H1 (cell line): ENCODE measurements around the gene FKBP1A. TPM values are rescaled to one million over a fixed set of nuclear protein-coding genes. Genes with fewer than 3 reads are reported as not detected.

Experiments used
- CTCF ChIA-PET: fragments of 300-600 bp; sonication (Branson Sonifier 250); formaldehyde crosslinking; loops from one replicate; lab custom pipeline; 2021; ENCODE audit not compliant: partially characterized antibody; lab: Charles Lee
- POLR2A ChIA-PET: fragments of 300-600 bp; sonication (Branson Sonifier 250); formaldehyde crosslinking; loops from one replicate; lab custom pipeline; 2021; ENCODE audit warnings: inconsistent platforms; ENCODE audit not compliant: partially characterized antibody; lab: Charles Lee
- DNase-seq, 2 experiments: peaks; one replicate each; pipeline versions ENCODE4 v3.0.0 to v3.0.0-alpha.2; 2010 to 2022; ENCODE audit warnings: low spot score in 2 of 2, low read depth in 1 of 2, mixed read lengths in 1 of 2
- FAIRE-seq: peaks from 2 replicates; lab custom pipeline; 2011; peaks lifted over from hg19 to GRCh38; lab: Jason Lieb, UNC
- H2AFZ ChIP-seq: 2 replicates; pipeline ENCODE4 v1.8.1; 2012; ENCODE audit warnings: low read length, inconsistent platforms
- H2AK5ac ChIP-seq: 2 replicates; pipeline ENCODE4 v1.6.1; 2013; ENCODE audit warnings: low read depth, low read length
- H2BK120ac ChIP-seq: replicated peaks from 2 replicates; pipeline ENCODE3; 2013; ENCODE audit warnings: low read depth, low read length, inconsistent platforms
- H2BK12ac ChIP-seq: 2 replicates; pipeline ENCODE4 v1.6.1; 2013; ENCODE audit warnings: low read depth, low read length
- H2BK15ac ChIP-seq: 2 replicates; pipeline ENCODE4 v1.6.1; 2013; ENCODE audit warnings: low read length
- H2BK20ac ChIP-seq: 2 replicates; pipeline ENCODE4 v1.6.1; 2013; ENCODE audit warnings: low read length
- H2BK5ac ChIP-seq: 2 replicates; pipeline ENCODE4 v1.6.1; 2013; ENCODE audit warnings: low read depth, low read length
- H3K14ac ChIP-seq: 2 replicates; pipeline ENCODE4 v1.6.1; 2013; ENCODE audit warnings: inconsistent platforms; ENCODE audit not compliant: insufficient read length
- H3K18ac ChIP-seq: 2 replicates; pipeline ENCODE4 v1.6.1; 2013; ENCODE audit warnings: low read length; ENCODE audit errors: extremely low read depth
- H3K23ac ChIP-seq: 2 replicates; pipeline ENCODE4 v1.6.1; 2013; ENCODE audit warnings: inconsistent platforms; ENCODE audit not compliant: insufficient read length
- H3K23me2 ChIP-seq: 2 replicates; pipeline ENCODE4 v1.6.1; 2013; ENCODE audit warnings: low read depth, low read length
- H3K27ac ChIP-seq: 2 replicates; pipeline ENCODE4 v1.6.1; 2011; ENCODE audit warnings: low read depth, low read length, inconsistent platforms
- H3K27me3 ChIP-seq, 4 experiments: replicated peaks in 1 of 4; 1 replicate in 1 of 4; 2 replicates in 3 of 4; pipeline versions ENCODE4 v1.6.1 to v1.8.1; 2011 to 2013; ENCODE audit warnings: low read length in 3 of 4, mild to moderate bottlenecking in 3 of 4, inconsistent platforms in 2 of 4, mixed read lengths in 2 of 4, moderate library complexity in 1 of 4; ENCODE audit not compliant: control insufficient read depth in 3 of 4, insufficient read depth in 3 of 4; ENCODE audit errors: extremely low read depth in 1 of 4
- H3K36me3 ChIP-seq, 4 experiments: 2 replicates each; pipeline versions ENCODE4 v1.6.1 to v1.8.1; 2011 to 2013; ENCODE audit warnings: mild to moderate bottlenecking in 4 of 4, low read length in 3 of 4, moderate library complexity in 2 of 4, control low read depth in 1 of 4, inconsistent platforms in 1 of 4; ENCODE audit not compliant: insufficient read depth in 4 of 4, control insufficient read depth in 2 of 4
- H3K4ac ChIP-seq: replicated peaks from 2 replicates; pipeline ENCODE3; 2013; ENCODE audit warnings: low read length, low read depth, mixed read lengths, inconsistent platforms; ENCODE audit not compliant: insufficient read length
- H3K4me1 ChIP-seq, 4 experiments: replicated peaks in 1 of 4; 1 replicate in 1 of 4; 2 replicates in 3 of 4; pipeline versions ENCODE4 v1.6.1 to v1.8.1; 2011 to 2013; ENCODE audit warnings: low read length in 3 of 4, inconsistent platforms in 2 of 4, mixed read lengths in 1 of 4; ENCODE audit not compliant: insufficient read depth in 4 of 4, control insufficient read depth in 3 of 4
- H3K4me2 ChIP-seq, 2 experiments: 2 replicates each; pipeline versions ENCODE4 v1.6.1 to v1.8.1; 2011 to 2013; ENCODE audit warnings: low read depth in 2 of 2, low read length in 2 of 2, control low read depth in 1 of 2, inconsistent platforms in 1 of 2, mild to moderate bottlenecking in 1 of 2; ENCODE audit not compliant: insufficient read depth in 1 of 2
- H3K4me3 ChIP-seq, 4 experiments: fragments of 200-600, 300-600 bp in 1 of 4; sonication (generic), shearing (Covaris generic), sonication (Bioruptor Twin) in 1 of 4; 2 replicates each; pipeline versions ENCODE4 v1.5.1 to v1.8.1; 2011 to 2016; ENCODE audit warnings: low read length in 4 of 4, low read depth in 3 of 4, control low read depth in 2 of 4, inconsistent platforms in 2 of 4, mild to moderate bottlenecking in 2 of 4, mixed read lengths in 1 of 4, moderate library complexity in 1 of 4; ENCODE audit not compliant: insufficient read depth in 2 of 4; ENCODE audit errors: extremely low read depth in 1 of 4
- H3K56ac ChIP-seq: replicated peaks from 2 replicates; pipeline ENCODE3; 2013; ENCODE audit warnings: low read depth, mild to moderate bottlenecking, mixed read lengths, low read length, inconsistent platforms; ENCODE audit not compliant: insufficient read length
- H3K79me1 ChIP-seq: 2 replicates; pipeline ENCODE4 v1.6.1; 2013; ENCODE audit warnings: low read depth, low read length, control low read depth
- H3K79me2 ChIP-seq, 2 experiments: 2 replicates each; pipeline versions ENCODE4 v1.6.1 to v1.8.1; 2012 to 2013; ENCODE audit warnings: low read length in 2 of 2, mild to moderate bottlenecking in 2 of 2, inconsistent platforms in 1 of 2; ENCODE audit not compliant: insufficient read depth in 2 of 2, control insufficient read depth in 1 of 2
- H3K9ac ChIP-seq, 4 experiments: replicated peaks in 1 of 4; 1 replicate in 1 of 4; 2 replicates in 3 of 4; pipeline versions ENCODE4 v1.6.1 to v1.8.1; 2011 to 2013; ENCODE audit warnings: low read depth in 3 of 4, low read length in 3 of 4, control low read depth in 2 of 4, mild to moderate bottlenecking in 2 of 4, moderate library complexity in 2 of 4, inconsistent platforms in 1 of 4; ENCODE audit errors: extremely low read depth in 1 of 4
- H3K9me3 ChIP-seq, 2 experiments: 2 replicates each; pipeline versions ENCODE4 v1.6.1 to v1.8.1; 2012 to 2013; ENCODE audit warnings: mild to moderate bottlenecking in 2 of 2, moderate library complexity in 2 of 2, control low read depth in 1 of 2, inconsistent platforms in 1 of 2, low read depth in 1 of 2, low read length in 1 of 2, mixed read lengths in 1 of 2; ENCODE audit not compliant: insufficient read depth in 2 of 2
- H4K20me1 ChIP-seq, 2 experiments: replicated peaks in 1 of 2; 2 replicates each; pipeline versions ENCODE3 to v1.8.1; 2011 to 2013; ENCODE audit warnings: inconsistent platforms in 2 of 2, low read length in 2 of 2, mild to moderate bottlenecking in 1 of 2; ENCODE audit not compliant: insufficient read depth in 2 of 2, control insufficient read depth in 1 of 2
- H4K5ac ChIP-seq: 2 replicates; pipeline ENCODE4 v1.6.1; 2013; ENCODE audit warnings: low read length, low read depth, mixed read lengths, inconsistent platforms; ENCODE audit not compliant: insufficient read length
- H4K8ac ChIP-seq: 2 replicates; pipeline ENCODE4 v1.8.0; 2013; ENCODE audit warnings: mild to moderate bottlenecking, moderate library complexity, low read length, inconsistent platforms; ENCODE audit not compliant: insufficient read depth; ENCODE audit errors: extremely low read depth
- H4K91ac ChIP-seq: replicated peaks from 2 replicates; pipeline ENCODE3; 2013; ENCODE audit warnings: low read length, mixed read lengths, inconsistent platforms; ENCODE audit not compliant: insufficient read length
- RAD21 ChIP-seq, 2 experiments: IDR thresholded peaks in 1 of 2; conservative IDR thresholded peaks in 1 of 2; 2 replicates each; pipeline ENCODE4 v1.6.1; 2011; ENCODE audit warnings: low read depth in 2 of 2, low read length in 2 of 2, improper control_type of control experiment in 1 of 2, inconsistent platforms in 1 of 2, mild to moderate bottlenecking in 1 of 2, moderate library complexity in 1 of 2
- TEAD4 ChIP-seq: IDR thresholded peaks from 2 replicates; pipeline ENCODE4 v1.6.1; 2012; ENCODE audit warnings: low read depth, low read length, inconsistent platforms, mixed read lengths
- WGBS, 2 experiments: shearing (Covaris generic) in 1 of 2; methylation state at CpG; one replicate each; pipeline versions ENCODE4 v1.1.6 to v1.1.7; 2013 to 2015; ENCODE audit warnings: low lambda C conversion rate in 2 of 2, mixed read lengths in 2 of 2, inconsistent platforms in 1 of 2, low coverage in 1 of 2, missing lambda C conversion rate in 1 of 2; ENCODE audit not compliant: insufficient replicate concordance in 2 of 2, insufficient coverage in 1 of 2, insufficient read length in 1 of 2; ENCODE audit errors: extremely low coverage in 1 of 2, missing lambda C conversion rate in 1 of 2; 5-methylcytosine and 5-hydroxymethylcytosine counted together
- polyA plus RNA-seq, 7 experiments: library from polyadenylated mRNA; depleted of rRNA in 3 of 7; stranded (reverse) in 5 of 7; unstranded in 2 of 7; fragments of >200 nt in 5 of 7; fragments of 200-250 nt in 2 of 7; gene quantifications; 1 replicate in 5 of 7; 2 replicates in 1 of 7; 4 replicates in 1 of 7; pipeline versions ENCODE4 v1.2.1 to v1.2.3, GENCODE V29; 2011 to 2013; ENCODE audit warnings: missing spikeins in 2 of 7, mixed read lengths in 2 of 7
- total RNA-seq: library from RNA; stranded (reverse); fragmentation: NEBNext Ultra II Directional; extraction: Animal tissue kit (Norgen Biotek cat#: 25700); gene quantifications from 2 replicates; pipeline ENCODE4 v1.2.1, GENCODE V29; 2021
- TF ChIP-seq, protein P1 (sequence below), 3 experiments: IDR thresholded peaks; 1 replicate in 2 of 3; 2 replicates in 1 of 3; pipeline versions ENCODE4 v1.5.1 to v1.6.1; 2011; ENCODE audit warnings: low read length in 3 of 3, mild to moderate bottlenecking in 3 of 3, inconsistent platforms in 2 of 3, low read depth in 1 of 3, moderate library complexity in 1 of 3; ENCODE audit not compliant: insufficient read depth in 1 of 3; ENCODE audit errors: control extremely low read depth in 1 of 3

FKBP1A gene
- total and polyA plus RNA-seq, 2 of the 8 experiments (the other 6 are each of a cell fraction or from before 2014, with no cell fraction given), result 250 to 685 TPM

DNA sequence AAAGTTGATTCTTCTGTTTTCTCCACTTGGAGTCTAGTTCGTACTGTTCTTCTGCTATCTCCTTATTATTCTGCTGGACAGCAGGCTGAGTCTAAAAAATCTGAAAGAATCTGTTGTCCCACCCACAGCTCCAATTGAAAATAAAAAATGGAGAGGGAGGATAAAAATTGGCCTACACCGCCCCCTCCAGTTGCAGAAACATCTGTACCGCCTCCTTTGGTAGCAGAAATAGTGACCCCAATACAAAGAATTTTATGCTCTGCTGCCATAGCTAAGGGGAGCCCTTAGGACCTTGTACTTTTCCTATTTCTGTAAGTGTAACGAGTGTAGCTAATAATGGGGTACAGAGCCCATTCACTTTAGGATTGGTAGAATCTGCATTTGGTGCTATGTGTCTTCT lies 4.9 kb upstream of the FKBP1A start:
- no peak for DNase-seq
- Histone ChIP-seq H4K20me1 (no peaks in the 10 kb centered on the region), H3K4me3 (no peak overlapping the region), H2BK20ac (no peak overlapping the region), H3K23ac (no peak overlapping the region), H3K27ac (no peak overlapping the region), H2BK12ac (no peak overlapping the region), H2AFZ (no peak overlapping the region), H3K79me1 (no peaks in the 10 kb centered on the region), H3K56ac (no peak overlapping the region), H4K5ac (no peak overlapping the region), H3K4me2 (no peak overlapping the region), H2AK5ac (no peak overlapping the region), H3K4me1 (peaks cover 0 to 6% (median 0%) of the 10 kb centered on the region in 4 experiments; a peak in 1 of 7 replicates), H2BK5ac (no peak overlapping the region), H3K36me3 (no peaks in the 10 kb centered on the region), H3K9ac (no peak overlapping the region)
- TF ChIP-seq RAD21 (IDR thresholded peaks at IDR 0.05 in 1 of 2, conservative IDR thresholded peaks at IDR 0.05 in 1 of 2; ENCODE audit: low read depth in 2 of 2, low read length in 2 of 2) (peak; percentile 54 to 59), TEAD4 (no peak)
- TF ChIP-seq, protein P1, sequence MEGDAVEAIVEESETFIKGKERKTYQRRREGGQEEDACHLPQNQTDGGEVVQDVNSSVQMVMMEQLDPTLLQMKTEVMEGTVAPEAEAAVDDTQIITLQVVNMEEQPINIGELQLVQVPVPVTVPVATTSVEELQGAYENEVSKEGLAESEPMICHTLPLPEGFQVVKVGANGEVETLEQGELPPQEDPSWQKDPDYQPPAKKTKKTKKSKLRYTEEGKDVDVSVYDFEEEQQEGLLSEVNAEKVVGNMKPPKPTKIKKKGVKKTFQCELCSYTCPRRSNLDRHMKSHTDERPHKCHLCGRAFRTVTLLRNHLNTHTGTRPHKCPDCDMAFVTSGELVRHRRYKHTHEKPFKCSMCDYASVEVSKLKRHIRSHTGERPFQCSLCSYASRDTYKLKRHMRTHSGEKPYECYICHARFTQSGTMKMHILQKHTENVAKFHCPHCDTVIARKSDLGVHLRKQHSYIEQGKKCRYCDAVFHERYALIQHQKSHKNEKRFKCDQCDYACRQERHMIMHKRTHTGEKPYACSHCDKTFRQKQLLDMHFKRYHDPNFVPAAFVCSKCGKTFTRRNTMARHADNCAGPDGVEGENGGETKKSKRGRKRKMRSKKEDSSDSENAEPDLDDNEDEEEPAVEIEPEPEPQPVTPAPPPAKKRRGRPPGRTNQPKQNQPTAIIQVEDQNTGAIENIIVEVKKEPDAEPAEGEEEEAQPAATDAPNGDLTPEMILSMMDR (IDR thresholded peaks at IDR 0.05; ENCODE audit: control extremely low read depth in 1 of 3, insufficient read depth in 1 of 3, low read depth in 1 of 3, low read length in 3 of 3), result peak in 2 of 3 experiments; percentile 40 to 58; a peak in 3 of 4 replicates
- TF ChIP-seq, all 59 proteins: peak for 2
- Histone ChIP-seq H3K23me2 (0 out of 2 replicates have a peak, but pooled peaks cover 2% of the 10 kb centered on the region), H2BK15ac (no peak overlapping the region), H3K18ac (no peak overlapping the region), H3K9me3 (no peaks in the 10 kb centered on the region), H3K27me3 (peaks cover 0 to 19% (median 8%) of the 10 kb centered on the region in 4 experiments; a peak in 5 of 7 replicates), H3K14ac (no peak overlapping the region), H4K91ac (no peak overlapping the region), H3K4ac (no peak overlapping the region), H4K8ac (no peak overlapping the region), H3K79me2 (no peaks in the 10 kb centered on the region), H2BK120ac (no peak overlapping the region)
- POLR2A ChIA-PET, result no interaction called here
- WGBS, 2 experiments, result 71% methylated on average over 4 of the region's 4 CpGs; no CpG with 5 or more reads in 1 of the 2 experiments
- CTCF ChIA-PET, result interaction anchor here (0.7 to 2.5 kb wide), 21 partner anchors 8 to 108 kb away, joined by 3 to 19 read pairs (median 3); no protein-coding TSS in a partner anchor
- FAIRE-seq, result no peak
